Limb (tissue), 2 donors: ENCODE results near the gene METTL2A.
"Not testable (repeated sequence)": the region's sequence is repeated elsewhere in the genome, so short reads cannot be mapped to it uniquely, and the experiment has no call there.

Source experiments
- DNase-seq, 2 donors: peaks; one replicate each; pipeline ENCODE4 v3.0.0-alpha.2; 2016; ENCODE audit errors: extremely low spot score in 2 of 2

METTL2A gene, protein sequence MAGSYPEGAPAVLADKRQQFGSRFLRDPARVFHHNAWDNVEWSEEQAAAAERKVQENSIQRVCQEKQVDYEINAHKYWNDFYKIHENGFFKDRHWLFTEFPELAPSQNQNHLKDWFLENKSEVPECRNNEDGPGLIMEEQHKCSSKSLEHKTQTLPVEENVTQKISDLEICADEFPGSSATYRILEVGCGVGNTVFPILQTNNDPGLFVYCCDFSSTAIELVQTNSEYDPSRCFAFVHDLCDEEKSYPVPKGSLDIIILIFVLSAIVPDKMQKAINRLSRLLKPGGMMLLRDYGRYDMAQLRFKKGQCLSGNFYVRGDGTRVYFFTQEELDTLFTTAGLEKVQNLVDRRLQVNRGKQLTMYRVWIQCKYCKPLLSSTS

DNA sequence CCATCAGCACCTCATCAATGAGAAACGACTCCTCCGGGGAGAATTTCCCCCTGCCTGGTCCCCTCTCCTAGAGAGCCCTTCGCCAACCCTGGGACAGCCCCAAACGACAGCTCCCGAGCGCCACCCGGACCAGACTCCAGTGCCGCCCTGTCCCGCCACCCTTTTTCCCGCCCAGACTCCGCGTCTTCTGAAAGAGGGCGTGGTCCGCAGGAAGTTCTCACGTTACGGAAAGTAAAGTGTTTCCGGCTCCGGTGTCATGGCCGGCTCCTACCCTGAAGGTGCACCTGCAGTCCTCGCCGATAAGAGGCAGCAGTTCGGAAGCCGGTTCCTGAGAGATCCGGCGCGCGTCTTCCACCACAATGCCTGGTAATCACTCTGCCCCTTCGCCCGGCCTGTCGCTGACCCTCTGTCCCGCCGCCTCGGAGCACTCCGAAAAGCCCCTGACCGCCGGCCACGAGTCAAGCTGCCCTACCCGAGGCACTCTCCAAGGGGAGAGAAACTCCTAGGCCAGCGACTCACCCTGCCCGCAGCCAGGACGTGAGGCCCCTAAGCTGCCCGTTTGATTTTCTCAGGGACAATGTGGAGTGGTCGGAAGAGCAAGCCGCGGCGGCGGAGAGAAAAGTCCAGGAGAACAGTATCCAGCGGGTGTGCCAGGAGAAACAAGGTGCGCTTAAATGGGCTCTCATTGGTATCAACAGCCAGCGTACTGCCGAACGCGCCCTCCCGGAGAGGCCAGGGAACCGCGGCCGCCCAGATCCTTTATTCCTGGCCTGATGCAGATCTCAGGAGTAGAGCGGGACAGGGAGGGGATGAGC, at the start of gene METTL2A:
Gene METTL2A (plus strand): TSS at position 251 of the 815 bp plus-strand sequence. CDS start 6 bp downstream, at position 257.
- peak; percentile 86 for DNase-seq

DNA sequence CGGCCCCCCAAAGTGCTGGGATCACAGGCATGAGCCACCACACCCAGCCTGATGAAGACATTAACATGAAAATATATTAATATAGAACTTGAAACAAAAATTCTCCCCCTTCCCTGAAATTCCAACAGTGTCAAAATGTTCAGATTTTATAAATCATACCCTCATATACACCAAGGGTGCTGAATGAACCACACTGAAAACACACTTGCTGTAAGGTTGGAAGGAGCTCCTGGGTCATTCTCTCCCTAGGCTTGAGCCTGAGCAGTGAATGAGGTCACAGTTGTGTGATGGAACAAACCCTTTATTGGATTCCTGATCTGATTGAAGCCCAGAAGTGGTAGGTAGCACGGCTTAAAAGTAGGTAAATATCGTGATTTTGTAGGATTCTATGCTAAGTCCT, 43.4 kb upstream of the METTL2A start, which contains the start of gene EFCAB3:
Gene EFCAB3 (plus strand): TSS at position 301 of the 400 bp plus-strand sequence. CDS start 2,427 bp downstream, outside the sequence.
- no peak for DNase-seq

DNA sequence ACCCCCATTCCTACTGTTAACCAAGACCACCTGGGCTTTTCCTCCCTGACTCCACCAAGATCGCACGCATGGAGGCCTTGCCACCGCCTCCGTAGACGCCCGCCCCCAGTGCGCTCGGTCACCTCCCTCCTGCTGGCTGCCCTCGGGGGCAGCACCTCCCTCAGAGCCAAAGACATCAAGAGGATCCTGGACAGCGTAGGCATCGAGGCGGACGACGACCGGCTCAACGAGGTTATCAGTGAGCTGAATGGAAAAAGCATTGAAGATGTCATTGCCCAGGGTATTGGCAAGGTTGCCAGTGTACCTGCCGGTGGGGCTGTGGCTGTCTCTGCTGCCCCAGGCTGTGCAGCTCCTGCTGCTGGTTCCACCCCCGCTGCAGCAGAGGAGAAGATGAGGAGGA, 42.1 kb upstream of the METTL2A start:
- no peak for DNase-seq

DNA sequence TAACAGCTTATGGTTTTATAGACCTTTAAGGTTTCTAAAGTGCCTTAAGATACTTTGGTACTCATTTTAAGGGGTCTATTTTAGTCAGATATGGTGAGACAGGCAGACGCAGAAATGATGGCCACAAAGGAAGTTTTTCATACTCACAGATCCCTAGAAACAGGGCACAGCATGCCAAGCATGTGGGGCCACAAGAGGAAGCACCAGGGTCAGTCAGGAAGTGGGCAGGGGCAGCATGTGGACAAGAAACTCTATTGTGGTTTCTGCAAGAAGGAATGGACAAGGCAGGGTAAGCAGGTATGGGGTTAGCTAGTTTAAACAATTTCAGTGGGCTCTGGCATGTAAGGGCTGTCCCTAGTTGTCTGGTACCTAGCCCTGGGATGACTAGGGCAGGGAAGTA, 34.8 kb upstream of the METTL2A start:
- DNase-seq, result no peak

DNA sequence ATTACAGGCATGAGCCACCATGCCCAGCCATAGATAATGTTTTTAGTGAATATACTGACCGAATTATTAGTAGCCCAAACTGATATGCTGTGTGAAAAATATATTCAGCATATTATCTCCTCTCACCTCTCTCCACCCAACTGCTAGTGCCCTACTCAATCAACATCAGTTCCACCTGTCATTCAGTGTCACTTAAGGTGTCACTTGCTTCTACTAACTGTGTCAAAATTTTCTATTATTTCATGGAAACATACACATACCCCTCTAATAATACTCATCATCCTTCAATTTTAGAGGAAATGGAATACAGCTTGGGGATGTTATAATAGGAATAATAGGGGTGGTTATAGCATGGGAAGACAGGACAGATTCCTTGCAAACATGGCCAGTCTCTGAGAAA, 30.8 kb upstream of the METTL2A start:
- no peak for DNase-seq

DNA sequence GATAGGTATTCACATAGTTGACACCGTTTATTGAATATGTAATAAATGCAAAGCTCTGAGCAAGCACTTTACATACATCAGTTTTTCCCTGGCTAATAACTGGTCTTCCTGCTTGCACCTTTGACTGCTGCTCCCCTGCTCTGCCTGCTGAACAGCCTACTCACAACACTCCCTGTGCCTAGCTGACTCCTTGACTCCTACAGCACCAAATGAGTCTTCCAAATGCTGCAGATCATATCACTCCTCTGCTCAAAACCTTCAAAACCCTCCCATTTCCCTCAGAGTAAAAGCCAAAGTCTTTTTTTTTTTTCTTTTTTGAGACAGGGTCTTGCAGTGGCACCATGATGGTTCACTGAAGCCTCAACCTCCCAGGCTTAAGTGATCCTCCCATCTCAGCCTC, 24.8 kb upstream of the METTL2A start:
- DNase-seq, result no peak

DNA sequence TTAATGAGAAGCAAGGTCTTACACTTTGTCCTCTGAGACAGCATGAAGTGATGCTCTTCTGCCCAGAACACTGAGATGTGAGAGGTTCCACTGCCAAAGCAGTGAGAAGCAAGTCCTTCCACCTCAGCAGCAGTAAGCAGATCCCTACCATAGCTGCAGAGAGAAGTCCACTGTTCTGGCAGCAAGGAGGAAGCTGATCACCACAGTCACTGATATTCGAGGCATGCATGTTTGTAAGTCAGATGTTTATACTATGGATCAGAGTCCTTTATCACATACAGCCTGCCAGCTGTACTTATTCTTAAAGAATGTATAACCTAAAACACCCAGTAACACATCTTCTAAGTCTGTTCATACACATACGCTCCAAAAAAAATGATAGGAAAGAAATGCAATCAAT, 18.2 kb upstream of the METTL2A start:
- DNase-seq, result no peak

DNA sequence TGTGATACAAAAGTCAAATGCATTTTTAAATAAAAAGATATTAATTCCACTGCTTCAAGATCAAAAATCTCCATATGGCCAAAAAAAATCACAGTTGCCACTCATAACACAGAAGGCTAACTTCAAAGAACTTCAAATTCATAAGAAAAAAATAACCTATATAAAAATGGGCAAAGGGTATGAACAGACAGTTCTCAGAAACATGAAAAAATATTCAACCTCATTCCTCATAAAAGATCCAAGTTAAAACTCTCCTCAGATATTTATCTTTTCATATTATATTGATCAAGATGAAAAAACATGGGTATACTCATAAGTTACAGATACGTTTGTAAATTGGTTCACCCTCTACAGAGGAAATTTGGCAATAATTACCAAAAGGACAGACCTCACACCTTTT, 10.6 kb upstream of the METTL2A start:
- DNase-seq, result not testable (repeated sequence)

DNA sequence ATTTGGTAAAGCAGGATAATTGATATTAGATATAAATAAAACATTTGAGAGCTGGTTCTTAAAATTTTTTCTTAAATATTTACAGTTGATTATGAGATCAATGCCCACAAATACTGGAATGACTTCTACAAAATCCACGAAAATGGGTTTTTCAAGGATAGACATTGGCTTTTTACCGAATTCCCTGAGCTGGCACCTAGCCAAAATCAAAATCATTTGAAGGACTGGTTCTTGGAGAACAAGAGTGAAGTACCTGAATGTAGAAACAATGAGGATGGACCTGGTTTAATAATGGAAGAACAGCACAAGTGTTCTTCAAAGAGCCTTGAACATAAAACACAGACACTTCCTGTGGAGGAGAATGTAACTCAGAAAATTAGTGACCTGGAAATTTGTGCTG, 2.5 kb downstream of the METTL2A start:
- DNase-seq, result not testable (repeated sequence)

DNA sequence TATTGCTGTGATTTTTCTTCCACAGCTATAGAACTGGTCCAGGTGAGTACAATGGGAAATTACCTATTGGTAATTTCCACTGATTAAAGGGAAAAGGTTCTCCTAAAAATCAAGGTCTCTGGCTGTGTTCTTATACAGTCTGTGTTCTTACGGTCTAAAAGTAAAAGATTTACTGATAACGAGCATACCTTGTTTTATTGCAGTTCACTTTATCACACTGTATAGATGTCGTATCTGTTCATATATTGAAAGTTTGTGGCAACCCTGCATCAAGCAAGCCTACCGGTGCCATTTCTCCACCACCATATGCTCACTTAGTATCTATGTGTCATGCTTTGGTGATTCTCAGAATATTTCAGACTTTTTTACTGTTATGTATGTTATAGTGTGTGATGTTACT, 11.6 kb downstream of the METTL2A start:
- not testable (repeated sequence) for DNase-seq

DNA sequence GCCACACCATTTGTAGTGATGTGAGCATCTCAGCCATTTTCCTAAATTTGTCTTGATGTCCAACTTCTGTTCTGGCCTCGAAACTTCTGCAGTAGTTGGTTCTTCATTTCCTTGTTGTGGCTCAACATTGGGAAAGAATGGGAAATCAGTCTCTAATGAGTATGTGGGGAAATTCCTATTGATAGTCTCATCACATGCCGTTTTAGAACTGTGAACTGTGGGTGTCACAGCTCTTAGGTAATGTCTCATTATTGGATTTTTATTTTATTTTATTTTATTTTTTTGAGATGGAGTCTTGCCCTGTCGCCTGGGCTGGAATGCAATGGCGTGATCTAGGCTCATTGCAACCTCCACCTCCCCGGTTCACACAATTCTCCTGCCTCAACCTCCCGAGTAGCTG, 17.5 kb downstream of the METTL2A start:
- not testable (repeated sequence) for DNase-seq

DNA sequence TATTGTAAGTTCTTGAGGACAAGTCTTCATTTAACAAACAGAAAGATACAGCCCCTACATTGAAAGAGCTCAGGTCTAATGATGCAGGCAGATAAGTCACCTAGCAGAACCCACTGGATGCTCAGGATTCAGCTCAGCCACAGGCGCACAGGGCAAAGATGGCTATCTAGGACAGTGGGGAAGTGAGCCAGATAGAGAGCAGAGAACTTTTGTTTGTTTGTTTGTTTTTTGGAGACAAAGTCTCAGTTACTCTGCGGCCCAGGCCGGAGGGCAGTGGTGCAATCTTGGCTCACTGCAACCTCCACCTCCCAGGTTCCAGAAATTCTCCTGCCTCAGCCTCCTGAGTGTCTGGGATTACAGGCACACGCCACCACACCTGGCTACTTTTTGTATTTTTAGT, 20.4 kb downstream of the METTL2A start:
- no peak for DNase-seq

DNA sequence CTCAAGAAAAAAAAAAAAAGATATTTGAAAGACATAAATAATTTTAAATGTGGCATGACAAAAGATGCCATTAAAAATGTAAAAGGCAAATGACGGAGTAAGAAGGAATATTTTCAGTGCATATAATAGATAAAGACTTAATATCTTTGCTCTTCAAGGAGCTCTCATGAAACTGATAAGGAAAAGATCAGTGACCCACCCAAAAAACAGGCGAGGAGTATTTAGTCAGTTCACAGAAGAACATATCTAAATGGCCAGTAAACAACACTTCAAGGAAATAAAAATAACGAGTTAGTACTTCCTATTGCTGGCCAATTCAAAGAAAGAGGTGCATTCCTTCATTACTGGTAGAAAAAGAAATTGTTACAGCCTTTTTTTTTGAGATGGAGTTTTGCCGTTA, 22.1 kb downstream of the METTL2A start:
- not testable (repeated sequence) for DNase-seq

DNA sequence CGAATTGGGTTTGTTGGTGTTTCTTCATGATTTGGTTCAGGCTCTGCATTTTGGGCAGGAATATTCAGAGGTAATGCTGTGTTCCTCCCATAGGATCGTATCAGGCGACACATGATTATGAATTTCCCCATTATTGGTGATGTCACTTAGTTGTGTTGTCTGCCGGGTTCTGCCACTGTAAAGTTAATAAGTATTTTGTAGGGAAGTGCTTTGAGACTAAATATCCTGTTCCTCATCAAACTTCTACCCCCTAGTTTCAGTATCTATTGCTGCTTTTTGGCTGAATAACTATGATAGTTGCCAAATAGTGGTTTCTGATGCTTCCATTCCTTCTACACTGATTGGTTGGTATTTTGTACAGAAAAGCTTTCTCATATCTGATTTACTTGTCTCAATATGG, 28.5 kb downstream of the METTL2A start:
- not testable (repeated sequence) for DNase-seq

DNA sequence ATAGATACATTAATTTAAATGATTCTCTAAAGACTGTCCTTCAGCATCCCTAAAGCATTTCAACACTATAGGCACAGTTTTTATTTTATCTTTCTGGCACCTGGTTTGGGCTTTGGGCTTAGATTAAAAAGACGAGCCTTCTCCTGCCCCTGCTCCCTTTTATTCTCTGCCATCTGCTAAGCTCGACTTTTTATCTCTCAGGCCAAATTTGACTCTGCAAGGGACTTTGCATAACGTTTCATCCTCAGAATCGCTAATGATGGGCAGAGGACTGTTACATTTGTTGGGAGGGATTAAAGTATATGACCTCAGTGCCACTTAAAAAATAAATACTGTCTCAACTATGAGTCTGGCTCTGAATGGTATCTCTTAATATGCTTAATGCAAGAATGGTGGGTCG, 29.3 kb downstream of the METTL2A start:
- DNase-seq, result not testable (repeated sequence)

DNA sequence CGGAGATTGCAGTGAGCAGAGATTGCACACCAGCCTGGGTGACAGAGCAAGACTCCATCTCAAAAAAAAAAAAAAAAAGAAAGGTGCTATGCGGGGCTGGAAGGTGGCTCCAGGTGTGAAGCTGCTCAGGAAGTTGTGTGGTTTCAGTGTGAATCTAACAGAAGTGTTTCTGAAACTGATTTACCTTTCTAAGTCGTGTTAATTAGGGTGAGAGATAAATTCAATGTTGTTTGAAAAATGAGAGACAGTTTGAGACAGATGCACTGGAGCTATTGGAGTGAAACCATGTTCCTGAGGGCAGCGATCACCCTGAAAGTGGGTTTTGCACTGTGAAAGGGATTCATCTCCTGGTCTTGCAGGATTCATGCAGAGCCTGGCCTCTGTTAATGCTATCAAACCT, 30.0 kb downstream of the METTL2A start:
- not testable (repeated sequence) for DNase-seq

DNA sequence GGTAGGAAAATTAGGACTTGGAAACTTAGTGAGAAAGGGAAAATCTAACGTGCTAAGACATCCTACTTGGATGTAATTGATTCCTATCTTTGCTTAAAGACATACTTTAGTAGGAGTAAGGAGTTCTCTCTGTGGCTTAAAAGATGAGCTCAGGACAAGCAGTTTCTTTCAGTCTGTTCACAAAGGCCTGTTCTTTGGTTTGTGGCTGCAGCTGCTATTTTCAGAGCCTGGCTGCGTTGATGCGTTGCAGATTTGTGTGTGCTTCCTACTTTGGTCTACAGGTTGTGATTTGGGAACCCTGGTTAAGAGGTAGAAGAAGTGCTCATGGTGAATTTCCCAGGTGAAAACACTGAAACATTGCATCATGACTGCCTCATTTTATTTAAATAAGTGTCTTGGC, 30.4 kb downstream of the METTL2A start:
- not testable (repeated sequence) for DNase-seq

DNA sequence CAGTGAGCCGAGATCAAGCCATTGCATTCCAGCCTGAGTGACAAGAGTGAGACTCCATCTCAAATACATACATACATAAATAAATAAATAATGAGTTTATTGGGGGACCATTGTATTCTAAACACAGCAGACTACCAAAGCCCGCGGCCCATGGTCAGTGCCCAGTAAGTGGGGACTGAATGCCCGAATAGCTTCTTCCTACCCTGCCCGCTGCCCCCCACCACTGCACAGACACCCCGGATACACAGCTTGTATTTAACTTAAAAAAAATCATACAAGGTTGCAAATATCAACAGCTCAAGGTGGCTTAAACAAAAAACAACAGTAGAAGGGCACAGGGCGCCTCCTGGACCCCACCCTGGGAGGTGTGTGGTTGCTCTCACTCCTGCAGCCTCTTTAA, 32.3 kb downstream of the METTL2A start:
- no peak for DNase-seq

DNA sequence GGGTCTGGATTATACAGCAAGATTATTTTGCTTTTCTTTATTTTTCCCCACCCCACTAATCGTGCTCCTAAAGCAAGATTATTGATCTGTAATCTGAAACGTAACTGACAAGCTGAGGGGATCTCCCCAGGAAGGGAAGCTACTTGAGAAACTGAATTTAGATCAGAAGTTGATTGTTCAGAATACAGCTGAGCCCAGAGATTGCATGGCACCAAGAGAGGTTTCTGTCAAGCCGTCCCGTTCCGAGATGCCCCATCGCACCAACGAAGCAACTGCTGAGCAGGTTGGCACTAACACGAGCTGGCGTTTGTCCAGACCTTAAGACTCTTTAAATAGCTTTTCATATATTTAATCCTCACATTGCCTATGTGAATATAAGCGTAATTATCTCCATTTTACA, 34.8 kb downstream of the METTL2A start:
- DNase-seq, result not testable (repeated sequence)

DNA sequence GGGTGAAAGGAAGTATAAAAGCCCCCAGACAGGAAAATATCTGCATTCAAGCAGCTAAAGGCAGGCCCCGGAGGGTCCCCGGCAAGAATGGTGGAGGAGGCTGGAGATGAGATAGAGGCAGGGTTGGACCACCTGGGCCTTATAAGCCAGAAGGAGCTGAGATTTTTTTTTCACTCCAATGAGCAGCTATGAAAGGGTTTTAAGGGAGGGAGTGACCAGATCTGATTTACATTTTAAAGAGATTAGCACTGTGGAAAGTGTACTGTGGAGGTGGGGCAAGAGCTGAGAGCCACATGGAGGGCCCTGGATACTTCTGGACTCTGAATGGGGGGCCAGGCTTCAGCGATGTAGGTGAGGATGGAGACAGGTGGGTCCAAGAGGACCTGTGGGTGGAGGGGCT, 40.7 kb downstream of the METTL2A start:
- not testable (repeated sequence) for DNase-seq

DNA sequence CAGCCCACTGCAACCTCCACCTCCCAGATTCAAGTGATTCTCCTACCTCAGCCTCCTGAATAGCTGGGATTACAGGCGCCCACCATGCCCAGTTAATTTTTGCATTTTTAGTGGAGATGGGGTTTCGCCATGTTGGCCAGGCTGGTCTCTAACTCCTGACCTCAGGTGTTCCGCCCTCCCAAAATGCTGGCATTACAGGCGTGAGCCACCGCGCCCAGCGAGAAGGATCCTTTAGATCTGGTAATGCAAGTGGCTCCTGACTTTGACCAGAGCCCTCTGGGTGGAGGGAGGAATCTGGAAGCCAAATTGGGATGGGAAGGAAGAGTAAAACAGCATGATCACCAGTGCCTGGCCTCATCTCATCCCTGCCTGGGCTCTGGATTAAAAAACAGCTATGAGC, 41.6 kb downstream of the METTL2A start:
- not testable (repeated sequence) for DNase-seq

DNA sequence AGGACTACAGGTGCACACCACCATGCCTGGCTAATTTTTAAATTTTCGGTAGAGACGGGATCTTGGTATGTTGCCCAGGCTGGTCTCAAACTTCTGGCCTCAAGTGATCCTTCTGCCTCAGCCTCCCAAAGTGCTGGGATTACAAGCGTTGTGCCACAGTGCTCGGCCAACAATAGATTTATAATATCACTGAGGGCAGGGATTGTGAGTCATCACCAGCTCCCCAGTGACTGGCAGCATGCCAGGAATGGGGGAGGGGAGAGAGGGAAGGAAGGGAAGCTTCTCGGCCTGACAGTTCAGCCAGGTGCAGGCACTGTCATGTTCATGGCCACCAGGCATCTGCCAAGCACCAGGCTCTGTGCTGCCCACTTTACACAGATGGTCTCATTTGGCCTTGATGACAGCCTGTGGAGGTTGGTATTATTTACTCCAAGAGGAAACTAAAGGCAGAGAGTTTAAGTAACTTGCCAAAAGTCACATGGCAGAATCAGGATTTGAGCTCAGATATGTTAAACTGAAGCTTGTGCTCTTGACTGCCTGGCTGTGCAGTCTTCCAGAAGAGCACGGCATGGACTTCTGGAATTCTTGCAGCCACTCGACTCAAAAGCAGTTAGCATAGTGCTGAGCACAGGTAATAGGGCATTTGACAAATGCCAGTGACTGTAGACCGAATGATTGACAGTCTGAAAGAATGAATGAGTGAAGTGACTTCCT, 47.1 kb downstream of the METTL2A start:
- peak; percentile 2 to 67 for DNase-seq
